Hepatocyte (in vitro differentiated cells): ENCODE measurements around the gene ANGPTL1.

Experiments used
- CTCF ChIP-seq: fragments of 200-600 bp; sonication (generic); IDR thresholded peaks from 2 replicates; pipeline ENCODE4 v1.5.1; 2016; ENCODE audit warnings: antibody characterized with exemption, mild to moderate bottlenecking; ENCODE audit not compliant: poor library complexity
- EZH2phosphoT487 ChIP-seq: fragments of 200-600 bp; sonication (generic); IDR thresholded peaks from one replicate; pipeline ENCODE4 v1.6.1; 2018; ENCODE audit warnings: antibody characterized with exemption, mild to moderate bottlenecking, low read depth, moderate library complexity; ENCODE audit not compliant: unreplicated experiment, severe bottlenecking

DNA sequence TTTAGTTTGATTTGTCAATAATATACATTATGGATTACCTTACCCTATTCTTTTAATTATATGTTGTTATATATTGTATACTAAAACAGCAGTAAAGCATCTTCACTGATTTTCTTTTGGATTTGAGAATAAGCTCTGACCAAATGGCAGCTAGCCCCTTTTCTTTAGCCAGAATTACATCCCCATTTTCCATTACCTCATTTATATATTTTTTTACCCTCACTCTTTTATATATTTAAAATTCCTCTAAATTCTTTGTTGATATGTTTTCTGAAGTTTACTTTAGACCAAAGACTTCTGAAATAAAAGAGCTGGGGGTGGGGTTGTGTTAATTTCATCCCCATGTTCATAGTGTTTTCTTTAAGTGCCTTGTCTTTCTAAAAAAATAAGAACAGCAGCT, 24.6 kb downstream of the ANGPTL1 start:
- no peak for TF ChIP-seq CTCF
- no peak for TF ChIP-seq EZH2phosphoT487
